Endothelial cell of umbilical vein (primary cell): Measurements from ENCODE around the gene KRT6C. TPM values are rescaled to one million over a fixed set of nuclear protein-coding genes. Genes with fewer than 3 reads are reported as not detected.

Experiments used
- BruUV-seq: library from RNA; stranded (reverse); fragments of 400-500 nt; replicated peaks from 2 replicates; lab custom pipeline; 2021; lab: Mats Ljungman, UMichigan
- CTCF ChIA-PET: fragments of 300-600, 350-600 bp; sonication (Branson Sonifier 250); formaldehyde crosslinking; loops from one replicate; lab custom pipeline; 2021; ENCODE audit warnings: antibody characterized with exemption, inconsistent platforms; lab: Charles Lee
- POLR2A ChIA-PET: fragments of 300-600, 350-600 bp; sonication (Branson Sonifier 250); formaldehyde crosslinking; loops from one replicate; lab custom pipeline; 2021; ENCODE audit warnings: antibody characterized with exemption, inconsistent platforms; lab: Charles Lee
- DNase-seq: peaks from one replicate; pipeline ENCODE4 v3.0.0-alpha.2; 2011; ENCODE audit warnings: low read depth, low spot score
- FAIRE-seq: peaks from 2 replicates; lab custom pipeline; 2011; peaks lifted over from hg19 to GRCh38; lab: Jason Lieb, UNC
- H2AFZ ChIP-seq: 2 replicates; pipeline ENCODE4 v1.6.0; 2012; ENCODE audit warnings: low read depth, low read length, control low read depth, inconsistent platforms
- H3K27ac ChIP-seq: 2 replicates; pipeline ENCODE4 v1.5.1; 2011; ENCODE audit warnings: low read depth, mild to moderate bottlenecking, control low read depth, low read length, moderate library complexity; ENCODE audit not compliant: insufficient read depth
- H3K27me3 ChIP-seq, 2 experiments: 2 replicates each; pipeline versions ENCODE4 v1.6.0 to v1.6.1; 2011; ENCODE audit warnings: low read length in 2 of 2, mixed read lengths in 1 of 2; ENCODE audit not compliant: control insufficient read depth in 2 of 2, insufficient read depth in 2 of 2
- H3K36me3 ChIP-seq, 2 experiments: 2 replicates in 1 of 2; 3 replicates in 1 of 2; pipeline ENCODE4 v1.5.1; 2011; ENCODE audit warnings: low read length in 2 of 2, mild to moderate bottlenecking in 1 of 2, moderate library complexity in 1 of 2; ENCODE audit not compliant: control insufficient read depth in 2 of 2, insufficient read depth in 2 of 2; ENCODE audit errors: extremely low read depth in 1 of 2
- H3K4me1 ChIP-seq: 3 replicates; pipeline ENCODE4 v1.5.1; 2011; ENCODE audit warnings: mild to moderate bottlenecking, low read length; ENCODE audit not compliant: control insufficient read depth, insufficient read depth; ENCODE audit errors: extremely low read depth
- H3K4me2 ChIP-seq: 2 replicates; pipeline ENCODE4 v1.6.1; 2011; ENCODE audit warnings: low read length, control low read depth, mixed read lengths; ENCODE audit not compliant: insufficient read depth
- H3K4me3 ChIP-seq, 3 experiments: fragments of 200-600 bp in 1 of 3; sonication (generic), shearing (Covaris generic) in 1 of 3; replicated peaks in 1 of 3; 2 replicates each; pipeline ENCODE4 v1.5.1; 2011 to 2016; ENCODE audit warnings: control low read depth in 3 of 3, low read length in 3 of 3, mild to moderate bottlenecking in 2 of 3, inconsistent platforms in 1 of 3, low read depth in 1 of 3, moderate library complexity in 1 of 3; ENCODE audit not compliant: insufficient read depth in 1 of 3
- H3K79me2 ChIP-seq: 2 replicates; pipeline ENCODE4 v1.6.0; 2012; ENCODE audit warnings: low read length, inconsistent platforms; ENCODE audit not compliant: control insufficient read depth, insufficient read depth
- H3K9ac ChIP-seq: replicated peaks from 2 replicates; pipeline ENCODE3; 2011; ENCODE audit warnings: low read length, control low read depth; ENCODE audit not compliant: insufficient read depth; ENCODE audit errors: extremely low read depth
- H3K9me1 ChIP-seq: replicated peaks from 3 replicates; pipeline ENCODE4 v1.6.0; 2011; ENCODE audit warnings: mild to moderate bottlenecking, low read length; ENCODE audit not compliant: control insufficient read depth, insufficient read depth; ENCODE audit errors: extremely low read depth
- H3K9me3 ChIP-seq: replicated peaks from 2 replicates; pipeline ENCODE4 v1.5.1; 2012; ENCODE audit warnings: low read length, inconsistent platforms; ENCODE audit not compliant: control insufficient read depth, insufficient read depth
- H4K20me1 ChIP-seq: replicated peaks from 2 replicates; pipeline ENCODE3; 2011; ENCODE audit warnings: mild to moderate bottlenecking, low read length; ENCODE audit not compliant: control insufficient read depth, insufficient read depth; ENCODE audit errors: extremely low read depth
- EZH2 ChIP-seq: IDR thresholded peaks from 2 replicates; pipeline ENCODE4 v1.6.1; 2012; ENCODE audit warnings: borderline replicate concordance, low read depth, mild to moderate bottlenecking, moderate library complexity, low read length, inconsistent platforms; ENCODE audit not compliant: severe bottlenecking
- FOS ChIP-seq: IDR thresholded peaks from 2 replicates; pipeline ENCODE4 v1.6.1; 2011; ENCODE audit warnings: mild to moderate bottlenecking, low read length, moderate library complexity, borderline replicate concordance; ENCODE audit not compliant: insufficient read depth
- GATA2 ChIP-seq: IDR thresholded peaks from 2 replicates; pipeline ENCODE4 v1.7.0; 2011; ENCODE audit warnings: low read depth, mild to moderate bottlenecking, moderate library complexity, mixed read lengths, low read length; ENCODE audit not compliant: insufficient read length, insufficient read depth
- MYC ChIP-seq: IDR thresholded peaks from one replicate; pipeline ENCODE4 v1.6.1; 2011; ENCODE audit warnings: mild to moderate bottlenecking, low read depth, low read length
- POLR2A ChIP-seq: IDR thresholded peaks from 2 replicates; pipeline ENCODE4 v1.6.1; 2012; ENCODE audit warnings: low read depth, mild to moderate bottlenecking, control low read depth, low read length
- POLR2AphosphoS5 ChIP-seq: IDR thresholded peaks from 2 replicates; pipeline ENCODE4 v1.6.1; 2012; ENCODE audit warnings: low read depth, mild to moderate bottlenecking, control low read depth, low read length, moderate library complexity; ENCODE audit not compliant: insufficient read depth
- dilution Hi-C: fragments of 300-500 bp; cut with MboI; formaldehyde crosslinking; loops from one replicate; pipeline ENCODE4 v1.15.0; 2019; ENCODE audit warnings: low sequenced_read_pairs; ENCODE audit not compliant: extremely low pct_ligation_motif_present
- intact Hi-C: fragments of 100-400 bp; cut with micrococcal nuclease; formaldehyde crosslinking; loops from one replicate; pipeline ENCODE4 v1.10.0; 2022
- polyA plus RNA-seq, 4 experiments: library from polyadenylated mRNA; depleted of rRNA in 3 of 4; stranded (reverse) in 3 of 4; unstranded in 1 of 4; fragments of >200 nt; gene quantifications; 2 replicates each; pipeline versions ENCODE4 v1.2.1 to v1.2.3, GENCODE V29; 2011 to 2012; ENCODE audit warnings: missing spikeins in 1 of 4
- total RNA-seq: library from RNA; stranded (reverse); gene quantifications from 2 replicates; pipeline ENCODE4 v1.2.3, GENCODE V29; 2021
- TF ChIP-seq, protein P1 (sequence below), 2 donors: IDR thresholded peaks; 1 replicate in 1 of 2; 2 replicates in 1 of 2; pipeline ENCODE4 v1.5.1; 2011; ENCODE audit warnings: low read length in 2 of 2, mild to moderate bottlenecking in 2 of 2, moderate library complexity in 2 of 2, control low read depth in 1 of 2, inconsistent platforms in 1 of 2, low read depth in 1 of 2; ENCODE audit not compliant: insufficient read depth in 1 of 2; ENCODE audit errors: extremely low read depth in 1 of 2
- TF ChIP-seq, protein P2 (sequence below): IDR thresholded peaks from 2 replicates; pipeline ENCODE4 v1.6.1; 2011; ENCODE audit not compliant: insufficient read depth, insufficient read length

KRT6C gene
- total and polyA plus RNA-seq, 2 donors (not counting 3 experiments of a cell fraction or from before 2014, with no cell fraction given), result not detected

DNA sequence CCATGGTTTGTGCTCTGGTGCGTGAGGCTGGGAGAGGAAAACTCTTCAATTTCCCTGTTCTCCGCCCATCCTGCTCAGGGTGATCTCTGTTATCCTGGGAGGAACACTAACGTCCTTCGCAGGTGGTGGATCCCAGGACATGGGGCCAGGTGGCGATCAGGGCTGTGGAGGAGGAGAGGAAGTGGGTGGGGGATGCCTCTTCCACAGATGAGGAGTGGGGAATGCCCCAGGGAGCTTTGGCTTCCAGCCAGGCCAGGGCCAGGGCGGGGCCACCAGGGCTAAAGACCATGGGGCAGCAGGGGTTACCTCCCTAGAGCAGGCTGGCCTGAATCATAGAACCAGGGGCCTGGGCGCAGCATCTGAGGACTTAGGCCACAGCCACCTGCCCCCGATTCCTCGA, 36.1 kb downstream of the KRT6C start:
- peaks cover 0 to 3% of the 10 kb centered on the region in 2 experiments for H3K27me3 ChIP-seq
- no peak overlapping the region for H3K4me3 ChIP-seq
- H3K4me2 ChIP-seq, result no peak overlapping the region
- BruUV-seq, result no TSS peak
- no peaks in the 10 kb centered on the region for H3K4me1 ChIP-seq
- H3K9ac ChIP-seq, result no peak overlapping the region
- H3K27ac ChIP-seq, result no peak overlapping the region
- FAIRE-seq (no peak), DNase-seq (no peak)
- H3K9me1 ChIP-seq, result no peaks in the 10 kb centered on the region
- dilution Hi-C loops (no loop called here), intact Hi-C loops (no loop called here)
- H4K20me1 ChIP-seq, result no peaks in the 10 kb centered on the region
- H3K36me3 ChIP-seq, result no peaks in the 10 kb centered on the region
- no peaks in the 10 kb centered on the region for H3K9me3 ChIP-seq
- H2AFZ ChIP-seq, result no peak overlapping the region
- TF ChIP-seq MYC (no peak), EZH2 (no peak), GATA2 (no peak), POLR2A (no peak), FOS (no peak), POLR2AphosphoS5 (no peak)
- TF ChIP-seq, protein P1, sequence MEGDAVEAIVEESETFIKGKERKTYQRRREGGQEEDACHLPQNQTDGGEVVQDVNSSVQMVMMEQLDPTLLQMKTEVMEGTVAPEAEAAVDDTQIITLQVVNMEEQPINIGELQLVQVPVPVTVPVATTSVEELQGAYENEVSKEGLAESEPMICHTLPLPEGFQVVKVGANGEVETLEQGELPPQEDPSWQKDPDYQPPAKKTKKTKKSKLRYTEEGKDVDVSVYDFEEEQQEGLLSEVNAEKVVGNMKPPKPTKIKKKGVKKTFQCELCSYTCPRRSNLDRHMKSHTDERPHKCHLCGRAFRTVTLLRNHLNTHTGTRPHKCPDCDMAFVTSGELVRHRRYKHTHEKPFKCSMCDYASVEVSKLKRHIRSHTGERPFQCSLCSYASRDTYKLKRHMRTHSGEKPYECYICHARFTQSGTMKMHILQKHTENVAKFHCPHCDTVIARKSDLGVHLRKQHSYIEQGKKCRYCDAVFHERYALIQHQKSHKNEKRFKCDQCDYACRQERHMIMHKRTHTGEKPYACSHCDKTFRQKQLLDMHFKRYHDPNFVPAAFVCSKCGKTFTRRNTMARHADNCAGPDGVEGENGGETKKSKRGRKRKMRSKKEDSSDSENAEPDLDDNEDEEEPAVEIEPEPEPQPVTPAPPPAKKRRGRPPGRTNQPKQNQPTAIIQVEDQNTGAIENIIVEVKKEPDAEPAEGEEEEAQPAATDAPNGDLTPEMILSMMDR (IDR thresholded peaks at IDR 0.05; ENCODE audit: extremely low read depth in 1 of 2, insufficient read depth in 1 of 2, low read depth in 1 of 2, low read length in 2 of 2), result no peak
- TF ChIP-seq, protein P2, sequence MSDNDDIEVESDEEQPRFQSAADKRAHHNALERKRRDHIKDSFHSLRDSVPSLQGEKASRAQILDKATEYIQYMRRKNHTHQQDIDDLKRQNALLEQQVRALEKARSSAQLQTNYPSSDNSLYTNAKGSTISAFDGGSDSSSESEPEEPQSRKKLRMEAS, result no peak
- ChIA-PET CTCF (no interaction called here), POLR2A (no interaction called here)
- H3K79me2 ChIP-seq, result no peaks in the 10 kb centered on the region
